ENCODE results near the gene HMOX1.
"Not testable (repeated sequence)": the region's sequence is repeated elsewhere in the genome, so short reads cannot be mapped to it uniquely, and the experiment has no call there.

HMOX1 gene

GRCh38 chr22:35350539-35351503 is 30.1 kb upstream of the HMOX1 start:
- peak; percentile 81 for DNase-seq

GRCh38 chr22:35352214-35353111 is 28.4 kb upstream of the HMOX1 start:
- peak; percentile 27 for DNase-seq

- no peak for DNase-seq
Observed at GRCh38 chr22:35353318-35353717, 27.6 kb upstream of the HMOX1 start.

- DNase-seq: no peak
Observed at GRCh38 chr22:35354068-35354467, 26.8 kb upstream of the HMOX1 start.

GRCh38 chr22:35357883-35358621 is 22.8 kb upstream of the HMOX1 start:
- DNase-seq: no peak

- DNase-seq: no peak
Observed at GRCh38 chr22:35359380-35360065, 21.4 kb upstream of the HMOX1 start.

- DNase-seq: no peak
Observed at GRCh38 chr22:35361001-35361558, 19.8 kb upstream of the HMOX1 start.

- DNase-seq: no peak
Observed at GRCh38 chr22:35363566-35364086, 17.3 kb upstream of the HMOX1 start.

- DNase-seq: not testable (repeated sequence)
Observed at GRCh38 chr22:35364230-35364629, 16.7 kb upstream of the HMOX1 start.

GRCh38 chr22:35367331-35367886 is 13.5 kb upstream of the HMOX1 start:
- no peak for DNase-seq

- DNase-seq: no peak
Observed at GRCh38 chr22:35368386-35368785, 12.5 kb upstream of the HMOX1 start.

- no peak for DNase-seq
Observed at GRCh38 chr22:35369996-35370395, 10.9 kb upstream of the HMOX1 start.

GRCh38 chr22:35373781-35374180 is 7.1 kb upstream of the HMOX1 start:
- no peak for DNase-seq

GRCh38 chr22:35375031-35375430 is 5.9 kb upstream of the HMOX1 start:
- no peak for DNase-seq

- no peak for DNase-seq
Observed at GRCh38 chr22:35375526-35375925, 5.4 kb upstream of the HMOX1 start.

GRCh38 chr22:35376728-35377472 is 4.0 kb upstream of the HMOX1 start:
- no peak for DNase-seq

GRCh38 chr22:35377735-35378134 is 3.2 kb upstream of the HMOX1 start:
- no peak for DNase-seq

GRCh38 chr22:35378621-35379020 is 2.3 kb upstream of the HMOX1 start:
- DNase-seq: no peak

- no peak for DNase-seq
Observed at GRCh38 chr22:35379146-35379993, 1.5 kb upstream of the HMOX1 start.

- no peak for DNase-seq
Observed at GRCh38 chr22:35380013-35380412, 883 bp upstream of the HMOX1 start.

Measured in activated CD4-positive, alpha-beta T cell treated with anti-CD3 and anti-CD28 coated beads, Interleukin-2, amount 50 U/mL, for 1 hour (primary cell).